ENCODE results near the gene ATP6V1B1. TPM values are rescaled to one million over a fixed set of nuclear protein-coding genes. Genes with fewer than 3 reads are reported as not detected.

The ATP6V1B1 gene
- total and polyA plus RNA-seq, 10 of the 15 experiments (the other 5 are each of a cell fraction or from before 2014, with no cell fraction given) = not detected

GRCh38 chr2:70984576-70985282, 49.0 kb downstream of the ATP6V1B1 start (continued):
- TF ChIP-seq REST (IDR thresholded peaks at IDR 0.05; ENCODE audit: low read depth, low read length) (no peak), ESRRA (IDR thresholded peaks at IDR 0.05; ENCODE audit: low read length) (no peak), EP300 (IDR thresholded peaks at IDR 0.05; ENCODE audit: borderline replicate concordance in 1 of 2, control insufficient read depth in 1 of 2, low read depth in 2 of 2, low read length in 2 of 2) (no peak), TAF1 (IDR thresholded peaks at IDR 0.05; ENCODE audit: borderline replicate concordance, low read depth, low read length) (no peak), PAX8 (IDR thresholded peaks at IDR 0.05) (no peak), NR2C1 (IDR thresholded peaks at IDR 0.05) (no peak), RCOR1 (conservative IDR thresholded peaks at IDR 0.05; ENCODE audit: low read depth, low read length) (no peak), SUZ12 (IDR thresholded peaks at IDR 0.05; ENCODE audit: unreplicated experiment) (no peak), E2F8 (IDR thresholded peaks at IDR 0.05; ENCODE audit: low read depth, partially characterized antibody) (no peak), NR2C2 (IDR thresholded peaks at IDR 0.05; ENCODE audit: borderline replicate concordance, control insufficient read depth, insufficient read length, low read depth) (no peak), CBX5 (IDR thresholded peaks at IDR 0.05; ENCODE audit: low read depth) (no peak), ATF3 (IDR thresholded peaks at IDR 0.05; ENCODE audit: borderline replicate concordance, extremely low read depth, low read depth, low read length) (no peak), CBX3 (IDR thresholded peaks at IDR 0.05; ENCODE audit: borderline replicate concordance, low read depth) (no peak), TARDBP (IDR thresholded peaks at IDR 0.05; ENCODE audit: borderline replicate concordance) (no peak), YY1 (IDR thresholded peaks at IDR 0.05; ENCODE audit: low read depth, low read length) (peak; percentile 87), LARP7 (IDR thresholded peaks at IDR 0.05) (peak; percentile 54; the same call in 1 of the 2 replicates), KLF5 (IDR thresholded peaks at IDR 0.05; ENCODE audit: partially characterized antibody) (no peak), FOXM1 (IDR thresholded peaks at IDR 0.05; ENCODE audit: low read depth, low read length) (no peak), GABPA (IDR thresholded peaks at IDR 0.05; ENCODE audit: low read depth) (no peak), SIX5 (IDR thresholded peaks at IDR 0.05; ENCODE audit: low read depth, low read length, severe bottlenecking) (no peak), CEBPB (IDR thresholded peaks at IDR 0.05; ENCODE audit: borderline replicate concordance in 1 of 2, low read depth in 2 of 2, low read length in 2 of 2) (no peak), ZNF24 (IDR thresholded peaks at IDR 0.05) (no peak), SPI1 (IDR thresholded peaks at IDR 0.05; ENCODE audit: borderline replicate concordance, insufficient read depth, low read depth, low read length) (no peak), POU2F2 (IDR thresholded peaks at IDR 0.05; ENCODE audit: borderline replicate concordance, low read depth, low read length) (no peak), NRF1 (conservative IDR thresholded peaks at IDR 0.05; ENCODE audit: low read depth, low read length) (0 out of 2 replicates have a peak, but pooled peaks have one; percentile 15)

Measured in GM12878 (cell line).